ENCODE data around the gene CAPZB.
"Not testable (repeated sequence)": the region's sequence is repeated elsewhere in the genome, so short reads cannot be mapped to it uniquely, and the experiment has no call there.

Gene CAPZB

DNA sequence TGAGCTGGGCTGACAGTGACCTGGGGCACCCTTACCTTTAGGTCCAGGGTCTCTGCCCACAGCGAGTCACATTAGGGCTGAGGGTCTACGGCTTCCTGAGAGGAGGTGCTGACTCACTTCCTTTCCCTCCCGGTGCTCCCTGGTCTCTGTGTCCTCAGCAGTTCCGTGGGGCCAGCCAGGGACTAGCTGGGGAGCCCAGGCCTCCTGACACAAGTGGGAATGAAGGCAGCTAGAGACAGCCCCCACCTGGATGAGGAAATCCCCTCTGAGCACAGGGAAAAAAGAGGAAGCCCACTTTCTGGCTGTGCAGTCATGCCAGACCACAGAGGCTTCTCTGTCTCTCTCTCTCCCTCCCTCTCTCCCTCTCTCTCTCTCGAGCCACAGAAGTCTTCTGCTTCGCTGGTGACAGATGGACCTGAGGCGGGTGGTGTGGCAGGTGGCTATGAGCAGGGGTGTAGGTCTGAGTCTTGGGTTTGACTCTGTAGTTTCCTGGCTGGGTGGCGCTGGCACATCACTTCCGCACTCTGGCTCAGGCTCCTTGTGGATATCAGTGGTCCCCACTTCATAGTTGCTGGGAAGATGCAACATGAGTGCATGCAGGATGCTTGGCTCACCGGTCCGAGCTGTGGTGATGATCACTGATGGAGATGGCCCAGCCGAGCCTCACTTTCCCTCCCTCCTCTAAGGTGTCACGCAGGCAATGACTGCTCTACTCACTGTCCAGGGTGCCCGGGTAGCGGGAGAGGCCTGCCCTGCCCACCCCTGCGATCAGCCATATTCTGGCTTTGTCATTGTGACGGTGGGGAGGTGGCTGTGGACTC lies 169.8 kb downstream of the CAPZB start:
- DNase-seq (ENCODE audit: low read depth in 2 of 2, low spot score in 1 of 2) = no peak

DNA sequence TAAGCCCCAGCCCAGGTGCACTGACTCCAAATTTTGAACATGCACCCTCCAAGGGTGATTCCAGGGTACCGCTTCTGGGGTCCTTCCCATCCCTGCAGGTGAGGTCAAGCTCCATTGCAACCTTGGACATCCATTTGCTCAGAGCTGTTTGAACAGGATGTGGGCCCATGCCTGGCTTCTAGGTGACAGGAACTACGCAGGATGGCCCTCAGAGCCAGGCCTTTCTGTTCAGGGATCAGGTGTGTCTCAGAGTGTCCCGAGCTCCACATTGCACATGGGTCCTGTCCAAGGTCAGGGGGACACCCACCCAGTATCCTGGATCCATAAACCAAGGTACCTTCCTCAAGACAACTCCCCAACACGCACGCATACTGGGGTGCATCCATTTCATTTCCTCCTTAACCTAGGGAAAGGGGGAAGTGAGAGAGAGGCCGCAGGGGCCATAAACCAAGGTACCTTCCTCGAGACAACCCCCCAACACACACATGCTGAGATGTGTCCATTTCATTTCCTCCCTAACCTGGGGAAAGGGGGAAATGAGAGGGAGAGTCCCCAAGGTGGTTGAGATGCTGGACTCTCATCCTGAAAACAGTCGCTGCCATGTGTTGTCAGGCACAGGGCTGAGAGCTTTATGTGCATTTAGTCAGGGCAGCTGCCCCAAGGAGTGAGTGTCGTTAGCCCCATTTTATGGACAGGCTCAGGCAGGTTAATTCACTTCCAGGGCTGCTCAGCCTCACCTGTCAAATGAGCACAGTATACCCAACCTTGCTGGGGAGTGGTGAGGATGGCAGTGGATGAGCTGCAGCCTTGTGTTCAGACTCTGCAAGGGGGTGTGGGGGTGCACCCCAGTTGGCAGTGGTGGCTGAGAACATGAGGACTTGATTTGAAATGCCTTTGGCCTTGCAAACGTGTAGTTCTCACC lies 171.1 kb downstream of the CAPZB start:
- no peak for DNase-seq (ENCODE audit: low read depth in 2 of 2, low spot score in 1 of 2)

GRCh38 chr1:19313636-19313959 lies 171.7 kb downstream of the CAPZB start:
- DNase-seq (ENCODE audit: low read depth in 2 of 2, low spot score in 1 of 2) = no peak

- no peak for DNase-seq (ENCODE audit: low read depth in 2 of 2, low spot score in 1 of 2)
Measured at GRCh38 chr1:19312782-19313635, 172.3 kb downstream of the CAPZB start.

GRCh38 chr1:19311931-19312781 lies 173.2 kb downstream of the CAPZB start, which contains the start of the genes AKR7A2 and SLC66A1:
TSS of gene AKR7A2 (minus strand) at chr1:19312144. CDS start at chr1:19312124, 20 bp downstream.
TSS of gene SLC66A1 (plus strand) at chr1:19312326. CDS start at chr1:19317678, 5,352 bp downstream.
- DNase-seq (ENCODE audit: low read depth in 2 of 2, low spot score in 1 of 2) = peak; percentile 79 to 80

DNA sequence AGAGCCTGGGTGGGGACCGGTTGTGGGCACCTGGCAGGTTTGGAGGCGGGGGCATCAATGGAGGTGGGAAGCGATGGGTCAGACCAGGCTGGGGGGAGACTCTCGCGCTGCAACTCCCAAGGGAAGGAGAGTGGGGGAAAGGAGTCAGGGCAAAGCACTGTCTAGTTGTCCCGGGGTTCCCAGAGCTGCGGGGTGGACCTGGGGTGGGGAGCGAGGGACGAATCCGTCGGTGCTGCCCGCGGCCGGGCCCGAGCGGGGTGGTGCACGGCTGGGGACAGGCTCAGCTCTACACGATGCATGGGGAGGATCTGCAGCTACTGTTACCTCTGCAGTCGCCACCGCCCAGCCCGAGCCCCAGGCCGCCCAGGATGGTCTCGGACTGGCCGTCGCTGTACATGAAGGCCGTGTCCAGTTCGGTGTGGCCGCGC lies 173.8 kb downstream of the CAPZB start:
- no peak for DNase-seq (ENCODE audit: low read depth in 2 of 2, low spot score in 1 of 2)

DNA sequence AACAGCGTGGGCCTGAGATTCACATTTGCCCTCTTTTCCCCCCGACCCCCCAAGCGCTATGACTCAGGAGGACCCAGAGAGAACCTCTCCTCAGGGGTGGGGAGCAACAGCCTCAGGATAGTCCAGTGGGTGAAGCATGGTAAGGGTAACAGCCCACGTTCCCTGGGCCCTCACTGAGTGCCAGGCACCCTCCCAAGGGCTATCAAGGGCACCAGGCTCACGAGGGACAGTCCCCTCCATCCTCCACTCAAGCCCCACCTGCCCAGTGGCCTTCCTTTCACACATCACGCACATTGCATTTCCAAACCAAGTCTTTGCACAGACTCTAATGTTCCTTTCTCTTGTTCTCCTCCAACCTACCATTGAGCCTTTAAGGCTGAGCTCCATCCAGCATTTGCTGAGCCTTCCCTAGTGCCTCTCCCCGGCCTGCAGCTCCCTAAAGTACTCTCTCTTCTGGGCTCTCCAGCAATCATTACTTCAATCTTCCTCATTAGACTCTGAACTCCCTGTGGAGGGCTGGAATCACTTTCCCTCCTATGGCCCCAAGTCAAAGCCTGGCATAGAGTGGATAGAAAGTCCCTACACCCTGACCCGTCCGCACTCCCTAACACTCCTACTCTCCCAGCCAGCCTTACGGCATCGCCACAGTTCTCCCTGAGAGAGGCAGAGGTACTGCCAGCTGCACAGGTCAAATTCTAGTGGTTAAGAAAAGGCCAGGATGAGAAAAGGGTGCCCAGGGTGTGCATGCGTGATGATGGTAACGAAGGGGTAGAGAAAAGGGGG lies 174.4 kb downstream of the CAPZB start:
- no peak for DNase-seq (ENCODE audit: low read depth in 2 of 2, low spot score in 1 of 2)

DNA sequence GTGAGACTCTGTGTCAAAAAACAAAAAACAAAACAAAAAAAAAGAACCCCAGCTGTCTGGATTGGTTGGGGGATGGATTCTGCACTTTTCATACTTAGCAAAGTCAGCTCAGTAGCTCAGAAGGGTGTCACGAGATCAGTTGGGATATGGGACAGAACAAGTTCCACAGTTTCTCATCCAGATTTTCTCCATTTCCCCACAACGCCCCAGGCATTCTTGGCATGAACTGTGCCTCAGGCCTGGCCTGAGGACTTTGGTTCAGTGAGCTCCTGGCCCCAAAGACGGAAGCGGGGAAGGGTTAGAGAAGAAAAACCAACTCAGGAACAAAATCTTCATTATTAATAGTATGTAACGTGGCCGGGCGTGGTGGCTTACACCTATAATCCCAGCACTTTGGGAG lies 175.3 kb downstream of the CAPZB start:
- no peak for DNase-seq (ENCODE audit: low read depth in 2 of 2, low spot score in 1 of 2)

GRCh38 chr1:19309123-19309813 lies 176.1 kb downstream of the CAPZB start:
- DNase-seq (ENCODE audit: low read depth in 2 of 2, low spot score in 1 of 2) = no peak

DNA sequence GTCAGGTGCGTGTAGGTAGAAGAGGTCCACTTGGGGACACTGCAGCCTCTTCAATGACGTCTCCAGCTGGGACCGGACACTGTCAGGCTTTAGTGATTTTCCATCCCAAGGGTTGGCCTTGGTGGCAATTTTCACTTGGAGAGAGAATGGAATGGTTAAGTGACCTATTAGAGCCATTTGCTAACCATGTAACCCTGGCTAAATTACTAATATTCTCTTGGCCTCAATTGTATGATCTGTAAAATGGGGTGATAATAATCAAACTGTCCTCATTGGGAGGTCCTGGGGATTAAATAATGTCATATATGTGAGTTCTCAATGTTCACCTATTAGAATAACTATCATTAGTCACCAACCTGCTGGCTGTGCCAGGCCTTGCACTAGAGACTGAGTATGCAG lies 176.8 kb downstream of the CAPZB start:
- no peak for DNase-seq (ENCODE audit: low read depth in 2 of 2, low spot score in 1 of 2)

GRCh38 chr1:19307794-19308508 lies 177.4 kb downstream of the CAPZB start:
- DNase-seq (ENCODE audit: low read depth in 2 of 2, low spot score in 1 of 2) = no peak

DNA sequence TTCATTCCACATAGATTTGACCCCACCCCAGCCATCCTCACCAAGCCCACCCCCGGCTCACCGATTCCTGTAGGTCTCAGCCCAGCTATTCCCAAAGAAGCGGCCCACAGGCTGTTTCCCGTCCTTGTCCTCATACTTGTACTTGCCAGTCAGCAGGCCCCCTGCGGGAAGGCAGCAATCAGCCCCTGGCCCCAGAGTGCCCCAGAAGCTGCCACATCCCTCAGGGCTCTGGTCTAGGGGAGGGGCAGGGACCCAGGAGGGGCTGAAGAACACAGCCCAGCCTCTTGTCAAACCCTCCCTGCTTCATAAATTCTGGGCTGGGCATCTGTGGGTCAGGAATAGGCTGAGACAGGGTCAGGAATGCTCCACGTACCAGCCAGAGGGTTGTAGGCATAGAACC lies 178.4 kb downstream of the CAPZB start:
- DNase-seq (ENCODE audit: low read depth in 2 of 2, low spot score in 1 of 2) = no peak

- no peak for DNase-seq (ENCODE audit: low read depth in 2 of 2, low spot score in 1 of 2)
Measured at GRCh38 chr1:19305880-19306279, 179.5 kb downstream of the CAPZB start.

GRCh38 chr1:19304081-19304480 lies 181.3 kb downstream of the CAPZB start:
- not testable (repeated sequence) for DNase-seq (ENCODE audit: low read depth in 2 of 2, low spot score in 1 of 2)

DNA sequence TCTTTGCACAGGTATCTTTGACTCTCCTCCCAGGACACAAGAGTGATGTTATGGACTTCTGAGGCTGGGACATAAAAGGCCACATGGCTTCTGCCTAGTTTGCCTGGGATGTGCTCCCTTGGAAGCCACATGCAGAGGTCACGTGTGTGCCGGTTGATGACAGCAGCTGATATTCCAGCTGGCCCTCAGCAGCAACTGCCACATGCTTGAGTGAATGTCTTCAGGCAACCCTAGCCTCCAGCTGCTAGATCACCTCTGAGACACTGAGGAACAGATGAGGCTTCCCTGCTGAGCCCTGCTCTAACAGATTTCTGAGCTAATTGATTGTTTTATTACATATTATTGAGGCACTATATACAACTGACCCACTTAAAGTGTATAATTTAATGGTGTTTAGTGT lies 185.1 kb downstream of the CAPZB start:
- no peak for DNase-seq (ENCODE audit: low read depth in 2 of 2, low spot score in 1 of 2)

DNA sequence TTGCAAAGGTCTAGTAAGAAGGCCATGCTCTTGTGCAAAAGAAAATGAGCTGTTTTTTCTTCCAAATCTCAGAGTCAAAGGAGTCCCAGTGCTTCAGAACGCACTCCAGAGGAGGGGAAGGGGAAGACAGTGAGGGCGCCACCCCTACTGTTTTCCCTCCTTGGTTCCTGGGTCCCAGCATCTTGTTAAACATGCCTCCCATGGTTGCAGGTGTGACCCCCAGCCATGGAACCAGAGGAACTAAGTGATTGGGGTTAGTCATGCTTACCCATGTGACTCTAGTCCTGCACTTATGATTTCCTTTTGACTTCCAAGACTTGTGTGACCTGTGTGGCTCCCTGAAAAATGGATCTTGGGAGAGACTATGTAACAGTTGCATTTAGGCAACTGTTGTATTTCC lies 190.7 kb downstream of the CAPZB start:
- no peak for DNase-seq (ENCODE audit: low read depth in 2 of 2, low spot score in 1 of 2)

DNA sequence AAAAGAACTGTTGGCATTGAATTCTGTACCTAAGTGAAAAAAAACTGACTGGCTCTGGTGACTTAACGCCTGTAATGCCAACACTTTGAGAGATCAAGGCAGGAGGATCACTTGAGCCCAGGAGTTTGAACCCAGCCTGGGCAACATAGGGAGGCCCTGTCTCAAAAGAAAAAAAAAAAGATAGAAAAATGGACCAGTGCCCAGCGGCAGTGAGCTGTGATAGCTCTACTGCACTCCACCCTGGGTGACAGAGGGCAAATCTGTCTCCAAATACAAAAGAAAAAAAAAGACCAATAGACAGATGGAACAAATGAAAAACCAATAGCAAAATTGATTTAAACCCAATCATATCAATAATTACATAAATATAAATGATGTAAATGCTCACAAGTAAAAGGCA lies 196.1 kb downstream of the CAPZB start:
- no peak for DNase-seq (ENCODE audit: low read depth in 2 of 2, low spot score in 1 of 2)

Measured in stimulated activated CD8-positive, alpha-beta memory T cell treated with anti-CD3 and anti-CD28 coated beads, Interleukin-4, amount 100 ng/mL, for 1 hour (primary cell).